GM13976 (cell line): ENCODE results near the gene AOX1.
"Not testable (repeated sequence)": the region's sequence is repeated elsewhere in the genome, so short reads cannot be mapped to it uniquely, and the experiment has no call there.

Source experiments
- DNase-seq: peaks from one replicate; pipeline ENCODE4 v3.0.0; 2012; ENCODE audit warnings: low spot score
- in situ Hi-C: fragments of 300-500 bp; cut with MboI; formaldehyde crosslinking; loops from one replicate; pipeline ENCODE4 v1.12.0; 2022; ENCODE audit warnings: low sequenced_read_pairs, mixed read lengths, inconsistent platforms; ENCODE audit not compliant: unreplicated experiment
- TF ChIP-seq, protein P1 (sequence below): IDR thresholded peaks from 2 replicates; pipeline ENCODE4 v1.5.1; 2012; ENCODE audit warnings: borderline replicate concordance, mild to moderate bottlenecking; ENCODE audit not compliant: insufficient read depth; ENCODE audit errors: extremely low read depth, missing control alignments, control extremely low read depth

AOX1 gene

DNA sequence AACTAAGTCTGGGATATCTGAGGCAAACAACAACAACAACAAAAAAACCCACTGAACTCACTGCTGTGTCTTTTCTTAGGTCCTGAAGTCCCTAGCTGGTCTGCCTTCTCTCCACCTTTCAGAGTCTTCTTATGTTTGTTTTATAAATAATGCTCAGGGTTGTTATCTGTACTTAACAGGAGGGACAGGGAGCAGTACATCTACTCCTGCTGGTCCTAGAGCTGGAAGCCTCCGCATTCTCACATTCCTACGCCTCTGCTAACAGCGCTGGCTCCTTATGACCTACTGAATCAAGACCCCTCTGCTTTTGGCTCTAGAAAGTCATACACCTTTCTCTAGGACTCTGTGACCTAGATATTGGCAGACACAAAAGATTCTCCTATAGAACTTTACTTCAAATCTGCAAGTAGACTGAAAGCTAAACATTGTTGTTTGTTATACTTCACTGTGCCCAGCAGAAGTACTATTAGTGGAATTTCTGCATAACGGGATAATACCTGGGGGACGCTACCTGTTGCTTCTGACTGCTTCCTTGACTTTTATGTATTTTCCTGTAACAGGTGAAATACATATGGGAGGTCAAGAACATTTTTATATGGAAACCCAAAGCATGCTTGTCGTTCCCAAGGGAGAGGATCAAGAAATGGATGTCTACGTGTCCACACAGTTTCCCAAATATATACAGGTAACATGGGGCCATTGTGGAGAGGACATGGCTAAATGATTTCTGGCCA, 48.6 kb downstream of the AOX1 start:
- in situ Hi-C loops: no loop called here
- DNase-seq: no peak
- TF ChIP-seq, protein P1, sequence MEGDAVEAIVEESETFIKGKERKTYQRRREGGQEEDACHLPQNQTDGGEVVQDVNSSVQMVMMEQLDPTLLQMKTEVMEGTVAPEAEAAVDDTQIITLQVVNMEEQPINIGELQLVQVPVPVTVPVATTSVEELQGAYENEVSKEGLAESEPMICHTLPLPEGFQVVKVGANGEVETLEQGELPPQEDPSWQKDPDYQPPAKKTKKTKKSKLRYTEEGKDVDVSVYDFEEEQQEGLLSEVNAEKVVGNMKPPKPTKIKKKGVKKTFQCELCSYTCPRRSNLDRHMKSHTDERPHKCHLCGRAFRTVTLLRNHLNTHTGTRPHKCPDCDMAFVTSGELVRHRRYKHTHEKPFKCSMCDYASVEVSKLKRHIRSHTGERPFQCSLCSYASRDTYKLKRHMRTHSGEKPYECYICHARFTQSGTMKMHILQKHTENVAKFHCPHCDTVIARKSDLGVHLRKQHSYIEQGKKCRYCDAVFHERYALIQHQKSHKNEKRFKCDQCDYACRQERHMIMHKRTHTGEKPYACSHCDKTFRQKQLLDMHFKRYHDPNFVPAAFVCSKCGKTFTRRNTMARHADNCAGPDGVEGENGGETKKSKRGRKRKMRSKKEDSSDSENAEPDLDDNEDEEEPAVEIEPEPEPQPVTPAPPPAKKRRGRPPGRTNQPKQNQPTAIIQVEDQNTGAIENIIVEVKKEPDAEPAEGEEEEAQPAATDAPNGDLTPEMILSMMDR: no peak

DNA sequence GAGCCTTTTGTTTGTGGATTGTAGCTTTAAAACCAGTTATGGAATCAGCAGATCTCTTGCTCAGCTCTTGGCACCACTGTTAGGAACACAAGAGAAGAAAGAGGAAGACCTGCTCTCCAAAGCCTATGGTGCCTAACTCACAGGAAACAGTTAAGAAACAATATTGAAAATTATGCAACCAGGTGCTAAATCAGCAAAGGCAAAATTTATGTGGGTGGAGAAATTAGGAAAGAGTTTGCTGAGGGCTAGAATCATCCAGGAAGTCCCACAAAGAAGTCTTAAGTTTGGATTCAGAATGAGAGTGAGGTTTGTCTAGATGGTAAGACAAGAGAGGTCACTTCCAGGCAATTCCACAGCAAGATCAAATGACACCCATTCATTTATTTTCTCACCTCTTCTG, 49.4 kb downstream of the AOX1 start:
- in situ Hi-C loops: no loop called here
- TF ChIP-seq, protein P1: no peak
- DNase-seq: no peak

DNA sequence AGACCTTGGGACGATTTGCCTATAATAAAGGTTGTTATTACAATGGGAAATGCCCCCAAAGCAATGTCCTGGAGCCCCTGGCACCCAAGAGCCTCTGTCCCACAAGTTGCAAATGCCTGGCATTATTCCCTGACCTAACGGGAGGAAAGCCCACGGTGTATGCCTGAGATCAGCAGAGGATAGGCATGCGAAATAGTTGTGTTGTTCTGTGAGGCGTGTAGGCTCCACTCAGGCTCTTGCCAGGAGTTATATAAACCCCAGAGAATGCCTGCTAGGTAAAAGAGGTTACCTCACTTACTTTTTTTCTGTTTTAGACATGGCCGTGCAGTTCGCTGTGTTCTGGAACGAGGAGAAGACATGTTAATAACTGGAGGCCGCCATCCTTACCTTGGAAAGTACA, 52.1 kb downstream of the AOX1 start:
- no peak for DNase-seq
- in situ Hi-C loops: no loop called here

DNA sequence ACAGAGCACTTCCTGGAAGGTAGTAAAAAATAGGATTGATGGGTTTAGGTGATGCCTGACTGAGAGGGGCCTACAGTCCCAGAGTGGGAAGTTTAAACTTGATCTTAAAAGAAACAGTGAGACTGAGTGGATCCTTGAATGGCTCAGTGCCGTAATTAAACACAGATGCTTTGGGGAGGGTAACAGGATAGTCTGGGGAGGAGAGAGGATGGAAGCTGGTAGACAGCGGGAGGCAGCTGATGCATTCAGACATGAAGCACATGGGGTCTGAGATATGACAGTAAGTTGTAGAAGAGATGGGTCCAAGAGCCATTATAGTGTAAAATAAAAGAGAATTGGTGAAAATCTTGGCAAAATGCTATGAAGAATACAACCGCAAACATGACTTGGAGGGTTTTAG, 54.4 kb downstream of the AOX1 start:
- in situ Hi-C loops: no loop called here
- TF ChIP-seq, protein P1: no peak
- no peak for DNase-seq

More for the DNA sequence above, 52.1 kb downstream of the AOX1 start:
- TF ChIP-seq, protein P1: no peak

DNA sequence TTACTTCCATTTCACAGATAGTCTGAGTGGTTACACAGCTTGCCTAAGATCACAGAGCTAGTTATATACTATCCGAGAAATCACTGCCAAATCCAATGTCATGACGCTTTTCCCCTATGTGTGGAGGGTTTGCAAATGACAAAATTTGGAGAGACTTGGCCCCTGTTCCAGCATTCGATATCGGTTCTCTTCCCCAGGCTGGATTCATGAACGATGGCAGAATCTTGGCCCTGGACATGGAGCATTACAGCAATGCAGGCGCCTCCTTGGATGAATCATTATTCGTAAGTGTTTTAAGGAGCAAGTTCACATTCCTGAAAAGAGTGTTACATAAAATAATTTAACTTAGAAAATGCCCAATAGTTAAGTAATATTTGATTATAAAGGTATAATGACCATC, 55.1 kb downstream of the AOX1 start:
- in situ Hi-C loops: no loop called here
- no peak for DNase-seq
- TF ChIP-seq, protein P1: no peak

DNA sequence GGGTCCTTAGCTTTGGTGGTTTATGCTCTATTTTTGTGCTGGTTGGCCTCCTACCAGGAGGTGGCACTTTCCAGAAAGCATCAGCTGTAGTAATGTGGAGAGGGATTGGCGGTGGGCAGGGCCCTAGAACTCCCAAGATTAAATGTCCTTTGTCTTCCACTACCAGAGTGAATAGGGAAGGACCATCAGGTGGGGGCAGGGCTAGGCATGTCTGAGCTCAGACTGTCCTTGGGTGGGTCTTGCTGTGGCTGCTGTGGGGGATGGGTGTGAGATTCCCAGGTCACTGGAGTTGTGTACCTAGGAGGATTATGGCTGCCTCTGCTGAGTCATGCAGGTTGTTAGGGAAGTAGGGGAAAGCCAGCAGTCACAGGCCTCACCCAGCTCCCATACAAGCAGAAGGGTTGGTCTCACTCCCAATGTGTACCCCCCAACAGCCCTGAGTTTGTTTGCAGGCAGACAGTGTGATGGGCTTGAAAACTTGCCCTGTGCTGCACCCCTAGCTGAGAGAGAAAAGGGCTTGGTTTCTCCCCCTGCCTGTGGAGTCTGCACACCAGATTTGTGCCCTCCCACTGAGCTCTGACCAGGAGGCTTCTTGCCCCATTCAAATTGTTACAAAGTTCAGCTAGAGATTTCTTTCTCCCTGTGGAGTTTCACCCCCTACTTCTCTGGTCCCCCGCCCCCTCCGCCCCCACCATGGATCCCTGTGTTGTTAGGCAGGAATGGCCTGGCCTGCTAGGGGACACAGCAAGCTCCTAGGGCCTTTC, 62.9 kb downstream of the AOX1 start:
- DNase-seq, in situ Hi-C loops: not testable (repeated sequence)

DNA sequence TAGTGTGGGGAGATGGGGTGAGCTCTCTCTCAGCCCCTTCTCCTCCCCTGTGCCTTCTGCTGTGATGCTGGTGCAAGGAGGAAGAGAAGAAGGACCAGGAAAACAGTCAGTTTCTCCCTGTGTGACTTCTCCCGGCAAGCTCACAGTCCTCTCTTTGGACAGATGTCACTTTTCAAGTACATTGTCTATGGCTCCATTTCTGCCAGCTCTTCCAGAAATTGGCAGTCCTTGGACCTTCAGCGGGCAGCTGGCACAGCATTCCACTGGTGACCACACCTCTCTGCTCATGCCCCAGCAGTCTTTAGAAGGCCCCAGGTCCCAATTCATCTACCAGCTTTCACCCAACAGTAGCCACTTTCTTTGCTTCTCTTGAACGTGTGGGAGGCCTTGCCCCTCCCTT, 63.9 kb downstream of the AOX1 start:
- in situ Hi-C loops: no loop called here
- TF ChIP-seq, protein P1: no peak
- DNase-seq: no peak
